ENCODE results near the gene TTC6. TPM values are rescaled to one million over a fixed set of nuclear protein-coding genes. Genes with fewer than 3 reads are reported as not detected.

TTC6 gene
- total RNA-seq, 2 donors from 2014 or later: 8.1 to 11.0 TPM

DNA sequence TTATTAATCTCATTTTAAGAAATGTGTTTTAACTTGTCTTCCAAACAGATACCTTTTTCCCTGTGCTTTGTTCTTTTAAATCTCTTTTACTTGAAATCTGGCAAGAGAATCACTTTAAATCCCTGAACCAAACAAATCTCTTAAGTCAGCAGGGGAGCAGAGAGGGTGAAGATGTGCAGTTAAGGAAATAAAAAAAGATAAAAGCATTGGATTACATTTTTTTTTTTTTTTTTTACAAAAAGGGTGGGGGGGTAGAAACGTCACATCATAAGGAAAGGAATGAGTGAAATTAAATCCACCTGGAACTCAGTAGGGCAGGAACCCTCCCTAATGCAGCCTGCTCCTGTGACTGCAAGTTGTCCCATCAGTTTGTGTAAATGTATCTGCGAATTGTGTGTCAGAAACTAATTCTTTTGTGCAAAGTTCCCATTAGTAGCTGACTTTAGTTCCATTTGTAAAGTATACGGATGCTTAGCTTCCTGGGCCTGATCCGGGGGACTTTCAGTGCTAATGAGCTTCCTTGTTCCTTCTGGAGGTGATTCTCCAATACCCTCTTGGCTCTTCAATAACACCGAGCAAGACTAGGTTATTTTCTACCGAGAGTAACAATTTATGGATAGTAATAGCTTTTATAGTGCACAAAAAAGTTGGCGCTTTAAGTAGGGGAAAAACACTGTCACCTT is 1.5 kb downstream of the TTC6 start:
- Histone ChIP-seq H3K27me3 (ENCODE audit: control insufficient read depth, insufficient read depth, low read length, poor library complexity, severe bottlenecking) (peaks cover 86% of the 10 kb centered on the region), H3K4me1 (ENCODE audit: control insufficient read depth, insufficient read depth, low read length) (no peaks in the 10 kb centered on the region), H3K9me3 (ENCODE audit: control insufficient read depth, low read length) (no peaks in the 10 kb centered on the region), H3K27ac (ENCODE audit: low read depth, low read length) (no peak overlapping the region), H3K9ac (ENCODE audit: extremely low read depth, low read length, poor library complexity, severe bottlenecking) (no peak overlapping the region), H3K4me3 (ENCODE audit: low read length) (peak overlapping the region; percentile 79), H3K36me3 (ENCODE audit: control insufficient read depth, insufficient read depth, low read length) (no peaks in the 10 kb centered on the region)
- peaks cover 32% of the 10 kb centered on the region for H3K4me1 Mint-ChIP-seq
- WGBS, 2 experiments (ENCODE audit: insufficient coverage in 1 of 2, insufficient read length in 1 of 2): 14 to 21% methylated on average over 4 to 7 of the region's 7 CpGs
- H3K4me3 Mint-ChIP-seq: peak overlapping the region; percentile 69
- peaks cover 2% of the 10 kb centered on the region for H3K36me3 Mint-ChIP-seq (ENCODE audit: low read depth)
- no peak for DNase-seq
- TF ChIP-seq CTCF (conservative IDR thresholded peaks at IDR 0.05): no peak
- no peaks in the 10 kb centered on the region for H3K9me3 Mint-ChIP-seq
- H3K27ac Mint-ChIP-seq: peak overlapping the region; percentile 98
- peaks cover 86% of the 10 kb centered on the region for H3K27me3 Mint-ChIP-seq (ENCODE audit: insufficient read depth)

- 11 to 16% methylated on average over 16 to 20 of the region's 20 CpGs for WGBS, 2 experiments (ENCODE audit: insufficient coverage in 1 of 2, insufficient read length in 1 of 2)
- Histone ChIP-seq H3K36me3 (ENCODE audit: control insufficient read depth, insufficient read depth, low read length) (no peaks in the 10 kb centered on the region), H3K4me1 (ENCODE audit: control insufficient read depth, insufficient read depth, low read length) (no peaks in the 10 kb centered on the region), H3K9ac (ENCODE audit: extremely low read depth, low read length, poor library complexity, severe bottlenecking) (no peak overlapping the region), H3K9me3 (ENCODE audit: control insufficient read depth, low read length) (no peaks in the 10 kb centered on the region), H3K27me3 (ENCODE audit: control insufficient read depth, insufficient read depth, low read length, poor library complexity, severe bottlenecking) (peaks cover 86% of the 10 kb centered on the region), H3K4me3 (ENCODE audit: low read length) (peak overlapping the region; percentile 79), H3K27ac (ENCODE audit: low read depth, low read length) (no peak overlapping the region)
- Mint-ChIP-seq H3K4me1 (peaks cover 31% of the 10 kb centered on the region), H3K4me3 (peak overlapping the region; percentile 69), H3K36me3 (ENCODE audit: low read depth) (no peaks in the 10 kb centered on the region), H3K27me3 (ENCODE audit: insufficient read depth) (peaks cover 88% of the 10 kb centered on the region), H3K9me3 (no peaks in the 10 kb centered on the region), H3K27ac (no peak overlapping the region)
- peak; percentile 86 for DNase-seq
- peak; percentile 82 for TF ChIP-seq CTCF (conservative IDR thresholded peaks at IDR 0.05)
Observed at GRCh38 chr14:37597538-37597913, 2.1 kb downstream of the TTC6 start.

DNA sequence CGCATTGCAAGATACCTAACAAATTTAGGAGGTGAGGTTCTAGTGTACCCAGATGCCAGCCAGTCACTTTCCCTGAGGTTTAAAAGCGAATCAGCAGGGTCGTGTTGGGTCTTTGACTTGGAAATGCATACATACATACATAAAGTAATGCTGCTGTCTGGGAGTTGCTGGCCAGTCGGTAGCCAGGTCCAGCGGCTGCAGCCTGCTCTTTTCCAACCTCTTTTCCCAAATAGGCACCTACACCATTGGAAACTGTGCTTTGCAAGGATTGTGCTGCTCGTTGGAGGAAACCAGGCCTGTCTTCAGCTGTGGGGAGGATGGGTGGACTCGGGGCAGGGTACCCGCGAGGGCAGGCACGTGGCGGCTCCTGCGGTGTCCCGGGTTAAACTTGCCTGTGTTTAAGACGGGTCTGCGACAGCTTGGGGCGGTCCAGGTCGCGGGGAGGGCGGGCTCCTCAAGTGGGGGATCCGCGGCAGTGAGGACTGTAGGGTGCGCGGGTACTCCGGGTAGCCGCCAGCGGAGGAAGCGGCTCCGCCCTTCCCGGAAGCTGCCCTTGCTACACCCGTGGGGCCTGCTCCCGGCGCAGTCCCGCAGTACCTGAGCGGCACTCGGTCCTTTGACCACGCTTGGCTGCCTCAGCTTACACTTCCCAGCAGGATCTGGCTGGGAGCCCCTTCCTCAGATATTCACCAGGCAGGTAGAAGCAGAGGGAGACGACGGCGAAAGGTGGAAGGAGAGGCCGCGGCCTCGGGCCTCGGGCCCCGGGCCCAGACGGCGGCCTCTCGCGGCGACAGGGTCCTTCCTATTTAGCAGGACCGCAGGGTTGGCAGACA is 2.7 kb downstream of the TTC6 start:
- H3K27ac ChIP-seq (ENCODE audit: low read depth, low read length): no peak overlapping the region
- WGBS, 2 experiments (ENCODE audit: insufficient coverage in 1 of 2, insufficient read length in 1 of 2): 19 to 24% methylated on average over 27 to 50 of the region's 50 CpGs
- DNase-seq: peak; percentile 69
- H3K4me3 Mint-ChIP-seq: peak overlapping the region; percentile 69
- H3K4me3 ChIP-seq (ENCODE audit: low read length): no peak overlapping the region
- H3K4me1 Mint-ChIP-seq: peaks cover 29% of the 10 kb centered on the region
- peaks cover 88% of the 10 kb centered on the region for H3K27me3 Mint-ChIP-seq (ENCODE audit: insufficient read depth)
- H3K4me1 ChIP-seq (ENCODE audit: control insufficient read depth, insufficient read depth, low read length): no peaks in the 10 kb centered on the region
- peaks cover 86% of the 10 kb centered on the region for H3K27me3 ChIP-seq (ENCODE audit: control insufficient read depth, insufficient read depth, low read length, poor library complexity, severe bottlenecking)
- no peak overlapping the region for H3K9ac ChIP-seq (ENCODE audit: extremely low read depth, low read length, poor library complexity, severe bottlenecking)
- H3K9me3 ChIP-seq (ENCODE audit: control insufficient read depth, low read length): no peaks in the 10 kb centered on the region
- no peak overlapping the region for H3K27ac Mint-ChIP-seq
- no peaks in the 10 kb centered on the region for H3K36me3 Mint-ChIP-seq (ENCODE audit: low read depth)
- TF ChIP-seq CTCF (conservative IDR thresholded peaks at IDR 0.05): no peak
- H3K9me3 Mint-ChIP-seq: no peaks in the 10 kb centered on the region
- H3K36me3 ChIP-seq (ENCODE audit: control insufficient read depth, insufficient read depth, low read length): no peaks in the 10 kb centered on the region

Data from endodermal cell (in vitro differentiated cells).